ENCODE data around the gene FMNL3. TPM values are rescaled to one million over a fixed set of nuclear protein-coding genes. Genes with fewer than 3 reads are reported as not detected.

Gene FMNL3
- total and polyA plus RNA-seq, 2 of the 8 experiments (the other 6 are each of a cell fraction or from before 2014, with no cell fraction given): 8.6 to 29.0 TPM

GRCh38 chr12:49707128-49707811 is at the start of gene FMNL3 (continued):
- TF ChIP-seq NANOG (IDR thresholded peaks at IDR 0.05; ENCODE audit: insufficient read depth, low read depth, low read length, poor library complexity, severe bottlenecking) (peak; percentile 29), SP2 (IDR thresholded peaks at IDR 0.05; ENCODE audit: low read length) (peak; percentile 64), TEAD4 (IDR thresholded peaks at IDR 0.05; ENCODE audit: low read depth, low read length) (0 out of 2 replicates have a peak, but pooled peaks have one; percentile 1), CHD2 (IDR thresholded peaks at IDR 0.05; ENCODE audit: low read length) (peak; percentile 89), RXRA (IDR thresholded peaks at IDR 0.05; ENCODE audit: insufficient read depth, low read depth, low read length) (no peak), SAP30 (IDR thresholded peaks at IDR 0.05; ENCODE audit: insufficient read depth, insufficient replicate concordance, low read length) (no peak), TCF12 (IDR thresholded peaks at IDR 0.05; ENCODE audit: low read depth, low read length) (0 out of 2 replicates have a peak, but pooled peaks have one; percentile 20), HDAC6 (IDR thresholded peaks at IDR 0.05; ENCODE audit: low read depth, low read length) (no peak), KDM5A (IDR thresholded peaks at IDR 0.05; ENCODE audit: low read length) (no peak), RFX5 (IDR thresholded peaks at IDR 0.05; ENCODE audit: borderline replicate concordance, low read depth, low read length) (no peak)

Data from H1 (cell line).